Smooth muscle cell (in vitro differentiated cells): ENCODE measurements around the gene TMEM258. TPM values are rescaled to one million over a fixed set of nuclear protein-coding genes. Genes with fewer than 3 reads are reported as not detected.

Experiments used
- DNase-seq: peaks from one replicate; lab custom pipeline; 2025; ENCODE audit not compliant: unreplicated experiment; lab: John Stamatoyannopoulos, UW
- H2AFZ ChIP-seq: fragments of 200-600 bp; sonication (generic); 2 replicates; pipeline ENCODE4 v1.6.0; 2016; ENCODE audit warnings: antibody characterized with exemption, low read depth, mild to moderate bottlenecking
- H3F3A ChIP-seq: fragments of 200-600 bp; sonication (generic); 2 replicates; pipeline ENCODE4 v1.6.0; 2017; ENCODE audit warnings: antibody characterized with exemption, low read depth
- H3K27ac ChIP-seq: fragments of 200-600 bp; sonication (generic); 2 replicates; pipeline ENCODE4 v1.5.1; 2016; ENCODE audit warnings: low read depth, mild to moderate bottlenecking
- H3K27me3 ChIP-seq: fragments of 200-600 bp; sonication (generic); 2 replicates; pipeline ENCODE4 v1.6.1; 2016; ENCODE audit warnings: low read depth, mild to moderate bottlenecking
- H3K36me3 ChIP-seq: fragments of 200-600 bp; sonication (generic); 2 replicates; pipeline ENCODE4 v1.5.1; 2016; ENCODE audit warnings: low read depth
- H3K4me1 ChIP-seq: fragments of 200-600 bp; sonication (generic); 2 replicates; pipeline ENCODE4 v1.5.1; 2016; ENCODE audit warnings: low read depth
- H3K4me2 ChIP-seq: fragments of 200-600 bp; sonication (generic); 2 replicates; pipeline ENCODE4 v1.6.0; 2016; ENCODE audit warnings: mild to moderate bottlenecking
- H3K4me3 ChIP-seq: fragments of 200-600 bp; sonication (generic); 2 replicates; pipeline ENCODE4 v1.5.1; 2016; ENCODE audit warnings: mild to moderate bottlenecking
- H3K79me2 ChIP-seq: fragments of 200-600 bp; sonication (generic); 2 replicates; pipeline ENCODE4 v1.6.0; 2016; ENCODE audit warnings: low read depth, mild to moderate bottlenecking
- H3K9ac ChIP-seq: fragments of 200-600 bp; sonication (generic); 2 replicates; pipeline ENCODE4 v1.6.0; 2016; ENCODE audit warnings: low read depth
- H3K9me3 ChIP-seq: fragments of 200-600 bp; sonication (generic); replicated peaks from 2 replicates; pipeline ENCODE4 v1.5.1; 2016; ENCODE audit warnings: low read depth
- H4K20me1 ChIP-seq: fragments of 200-600 bp; sonication (generic); 2 replicates; pipeline ENCODE4 v1.6.0; 2016; ENCODE audit warnings: low read depth
- CTCF ChIP-seq: fragments of 200-600 bp; sonication (generic); IDR thresholded peaks from 2 replicates; pipeline ENCODE4 v1.5.1; 2017; ENCODE audit warnings: borderline replicate concordance, mild to moderate bottlenecking, antibody characterized with exemption; ENCODE audit not compliant: insufficient read depth, poor library complexity, severe bottlenecking
- WGBS: methylation state at CpG from one replicate; pipeline ENCODE4 v1.1.7; 2016; ENCODE audit warnings: low lambda C conversion rate; 5-methylcytosine and 5-hydroxymethylcytosine counted together
- polyA plus RNA-seq: library from polyadenylated mRNA; unstranded; fragments of >200 nt; fragmentation: Nextera tagmentation; extraction: Ambion mirVana; gene quantifications from 2 replicates; pipeline ENCODE4 v1.2.1, GENCODE V29; 2016
- total RNA-seq: library from RNA; depleted of rRNA; stranded (reverse); fragments of >200 nt; gene quantifications from 2 replicates; pipeline ENCODE4 v1.2.3, GENCODE V29; 2014

The TMEM258 gene
- total and polyA plus RNA-seq, 2 experiments from 2014 or later, result 118 to 300 TPM

GRCh38 chr11:61787928-61788491 lies 4.4 kb downstream of the TMEM258 start:
- TF ChIP-seq CTCF, result peak; percentile 54
- Histone ChIP-seq H4K20me1 (peaks cover 18% of the 10 kb centered on the region), H3F3A (peaks cover 13% of the 10 kb centered on the region), H3K4me2 (no peak overlapping the region), H3K9me3 (no peaks in the 10 kb centered on the region), H2AFZ (no peak overlapping the region), H3K79me2 (peaks cover 16% of the 10 kb centered on the region), H3K4me3 (no peak overlapping the region), H3K27ac (no peak overlapping the region), H3K27me3 (no peaks in the 10 kb centered on the region), H3K4me1 (peaks cover 6% of the 10 kb centered on the region), H3K9ac (no peak overlapping the region), H3K36me3 (no peaks in the 10 kb centered on the region)
- no peak for DNase-seq
- WGBS, result 69% methylated on average over 9 of the region's 9 CpGs

DNA sequence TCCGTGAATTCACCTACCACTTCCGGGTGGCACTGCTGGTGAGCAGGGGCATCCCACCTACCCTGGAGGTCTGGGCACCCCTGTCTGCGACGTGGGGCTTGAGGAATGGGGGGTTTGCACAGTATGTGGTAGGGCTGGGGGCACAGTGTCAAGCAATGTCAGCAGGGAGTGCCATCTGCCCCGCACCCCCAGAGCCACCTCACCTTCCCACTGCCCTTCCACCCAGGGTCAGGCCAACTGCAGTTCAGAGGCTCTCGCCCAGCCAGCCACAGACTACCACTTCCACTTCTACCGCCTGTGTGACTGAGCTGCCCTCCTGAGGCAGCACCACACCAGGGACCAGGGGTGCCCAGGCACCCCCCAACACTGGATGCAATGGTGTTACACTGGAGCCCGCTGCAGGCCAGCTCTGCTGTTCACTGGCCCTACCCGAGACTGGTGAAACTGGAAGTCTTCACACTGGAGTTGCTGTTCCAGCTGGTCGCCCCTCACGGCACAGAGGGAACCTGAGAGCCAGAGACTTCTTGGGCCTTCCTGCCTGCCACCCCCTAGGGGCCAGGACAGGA lies 6.5 kb downstream of the TMEM258 start:
- H2AFZ ChIP-seq, result no peak overlapping the region
- no peak for TF ChIP-seq CTCF
- no peaks in the 10 kb centered on the region for H3K9me3 ChIP-seq
- no peaks in the 10 kb centered on the region for H3K27me3 ChIP-seq
- H3K79me2 ChIP-seq, result peaks cover 6% of the 10 kb centered on the region
- peaks cover 18% of the 10 kb centered on the region for H4K20me1 ChIP-seq
- no peaks in the 10 kb centered on the region for H3K4me1 ChIP-seq
- H3K36me3 ChIP-seq, result no peaks in the 10 kb centered on the region
- H3K27ac ChIP-seq, result peak overlapping the region; percentile 26
- no peak overlapping the region for H3K4me3 ChIP-seq
- no peak overlapping the region for H3K4me2 ChIP-seq
- no peak for DNase-seq
- H3F3A ChIP-seq, result peaks cover 13% of the 10 kb centered on the region
- 97% methylated on average over 11 of the region's 11 CpGs for WGBS
- no peak overlapping the region for H3K9ac ChIP-seq

GRCh38 chr11:61784506-61784805 lies 7.9 kb downstream of the TMEM258 start:
- Histone ChIP-seq H3F3A (peaks cover 13% of the 10 kb centered on the region), H3K4me2 (no peak overlapping the region), H3K36me3 (no peaks in the 10 kb centered on the region), H3K4me1 (no peaks in the 10 kb centered on the region), H3K27ac (peak overlapping the region; percentile 52), H2AFZ (no peak overlapping the region), H3K4me3 (no peak overlapping the region), H3K27me3 (no peaks in the 10 kb centered on the region), H3K9ac (no peak overlapping the region), H4K20me1 (peaks cover 18% of the 10 kb centered on the region), H3K79me2 (no peaks in the 10 kb centered on the region), H3K9me3 (no peaks in the 10 kb centered on the region)
- 97% methylated on average over 7 of the region's 7 CpGs for WGBS
- no peak for TF ChIP-seq CTCF
- DNase-seq, result no peak
